Stimulated activated CD8-positive, alpha-beta memory T cell treated with anti-CD3 and anti-CD28 coated beads, Interleukin-4, amount 100 ng/mL, for 24 hours (primary cell): ENCODE data around the gene GNAT3.

Experiments
- DNase-seq: peaks from one replicate; pipeline ENCODE4 v3.0.0-alpha.2; 2020; ENCODE audit warnings: low read depth

Gene GNAT3

GRCh38 chr7:80417211-80417793 lies 94.6 kb downstream of the GNAT3 start:
- no peak for DNase-seq

GRCh38 chr7:80415522-80415921 lies 96.3 kb downstream of the GNAT3 start:
- no peak for DNase-seq

GRCh38 chr7:80415114-80415513 lies 96.8 kb downstream of the GNAT3 start:
- DNase-seq, result no peak

- no peak for DNase-seq
These were observed 97.5 kb downstream of the GNAT3 start for GRCh38 chr7:80414331-80414730.

GRCh38 chr7:80413383-80413945 lies 98.4 kb downstream of the GNAT3 start:
- DNase-seq, result no peak

GRCh38 chr7:80412842-80413241 lies 99.0 kb downstream of the GNAT3 start:
- DNase-seq, result no peak

GRCh38 chr7:80411621-80412020 lies 100.2 kb downstream of the GNAT3 start:
- no peak for DNase-seq

GRCh38 chr7:80410081-80410480 lies 101.8 kb downstream of the GNAT3 start:
- DNase-seq, result no peak
